GM18526 (cell line): ENCODE results near the gene INS.

Experiments used
- POLR2A ChIP-seq: IDR thresholded peaks from 3 replicates; pipeline ENCODE4 v1.6.1; 2011; ENCODE audit not compliant: insufficient read length; ENCODE audit errors: extremely low read depth

The INS gene

DNA sequence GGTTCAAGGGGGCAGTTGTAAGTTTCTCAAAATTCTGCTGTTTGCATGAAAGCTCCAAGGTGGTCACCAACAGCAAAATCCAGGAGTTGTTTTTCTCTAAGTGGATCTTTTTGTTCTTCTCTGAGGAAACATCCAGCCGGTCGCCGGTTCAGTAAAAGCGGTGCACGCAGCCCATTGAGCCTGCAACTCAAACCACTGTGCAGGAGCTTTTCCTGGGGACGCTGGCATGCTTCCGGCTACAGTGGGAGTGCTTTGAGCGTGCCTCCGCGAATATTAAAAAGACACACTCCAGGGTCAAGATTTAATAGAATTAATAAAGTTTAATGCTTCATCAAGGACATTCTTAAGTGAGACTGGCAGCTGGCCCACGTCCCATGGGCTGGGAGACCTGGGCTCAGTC, 47.2 kb downstream of the INS start:
- no peak for TF ChIP-seq POLR2A

DNA sequence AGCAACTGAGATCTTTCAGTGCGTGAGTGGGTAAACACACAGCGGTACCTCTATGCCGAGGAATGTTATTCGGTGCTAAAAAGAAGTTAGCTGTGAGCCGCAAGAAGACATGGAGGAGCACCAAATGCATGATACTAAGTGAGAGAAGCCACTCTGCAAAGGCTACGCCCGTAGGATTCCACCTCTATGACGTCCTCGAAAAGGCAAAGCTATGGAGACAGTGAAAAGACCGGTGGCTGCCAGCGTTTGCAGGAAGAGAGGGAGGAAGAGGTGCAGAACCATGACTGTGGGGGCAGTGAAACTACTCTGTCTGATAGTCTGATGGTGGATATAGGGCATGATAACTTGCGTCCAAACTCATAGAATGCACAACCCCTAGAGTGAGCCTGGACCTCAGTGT, 50.5 kb downstream of the INS start:
- TF ChIP-seq POLR2A, result no peak
